HG03342 (cell line): ENCODE measurements around the gene CALCOCO2.
"Not testable (repeated sequence)": the region's sequence is repeated elsewhere in the genome, so short reads cannot be mapped to it uniquely, and the experiment has no call there.

Experiments used
- ATAC-seq: cut with Tn5 transposase; IDR thresholded peaks from one replicate; pipeline ENCODE4 v1.9.1; 2021; ENCODE audit warnings: mild to moderate bottlenecking, moderate library complexity; ENCODE audit not compliant: unreplicated experiment

The CALCOCO2 gene, protein sequence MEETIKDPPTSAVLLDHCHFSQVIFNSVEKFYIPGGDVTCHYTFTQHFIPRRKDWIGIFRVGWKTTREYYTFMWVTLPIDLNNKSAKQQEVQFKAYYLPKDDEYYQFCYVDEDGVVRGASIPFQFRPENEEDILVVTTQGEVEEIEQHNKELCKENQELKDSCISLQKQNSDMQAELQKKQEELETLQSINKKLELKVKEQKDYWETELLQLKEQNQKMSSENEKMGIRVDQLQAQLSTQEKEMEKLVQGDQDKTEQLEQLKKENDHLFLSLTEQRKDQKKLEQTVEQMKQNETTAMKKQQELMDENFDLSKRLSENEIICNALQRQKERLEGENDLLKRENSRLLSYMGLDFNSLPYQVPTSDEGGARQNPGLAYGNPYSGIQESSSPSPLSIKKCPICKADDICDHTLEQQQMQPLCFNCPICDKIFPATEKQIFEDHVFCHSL

DNA sequence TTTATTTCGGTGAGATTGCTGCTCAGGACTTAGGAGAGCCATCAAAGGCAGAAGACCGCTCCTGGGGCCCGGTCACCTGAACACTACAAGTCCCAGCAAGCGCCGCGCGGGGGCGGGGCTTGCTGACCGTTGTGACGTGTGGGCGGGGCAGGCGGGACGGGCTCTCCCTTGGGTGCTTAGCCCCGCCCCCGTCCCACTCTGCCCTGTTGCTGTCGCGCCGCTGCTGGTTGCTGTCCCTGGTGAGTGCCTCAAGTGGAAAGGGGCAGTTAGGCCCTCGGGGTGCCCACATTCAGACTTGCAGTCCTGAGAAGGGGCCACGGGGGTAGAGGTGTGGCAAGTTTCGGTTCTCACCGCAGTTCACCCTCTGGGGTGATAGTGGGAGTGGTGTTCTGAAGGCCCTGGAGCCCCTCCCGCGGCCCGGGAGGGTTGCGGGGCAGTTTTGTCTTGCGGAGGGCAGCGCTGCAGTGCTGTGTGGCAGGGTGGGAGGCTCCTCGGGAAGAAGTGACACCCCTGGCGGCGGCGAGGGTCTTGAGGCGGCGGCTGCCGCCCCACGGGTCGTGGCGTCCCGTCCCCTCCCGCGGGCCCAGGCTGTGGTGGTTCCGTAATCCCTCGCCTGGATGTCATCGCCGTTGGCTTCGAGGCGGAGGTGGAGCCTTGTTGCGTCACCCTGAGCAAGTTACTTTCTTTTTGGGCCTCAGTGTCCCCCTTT lies at the start of gene CALCOCO2:
CALCOCO2 (plus strand) TSS at position 196 of the 709 bp plus-strand sequence. CDS start 10,673 bp downstream, outside the sequence.
- peak; percentile 77 for ATAC-seq

DNA sequence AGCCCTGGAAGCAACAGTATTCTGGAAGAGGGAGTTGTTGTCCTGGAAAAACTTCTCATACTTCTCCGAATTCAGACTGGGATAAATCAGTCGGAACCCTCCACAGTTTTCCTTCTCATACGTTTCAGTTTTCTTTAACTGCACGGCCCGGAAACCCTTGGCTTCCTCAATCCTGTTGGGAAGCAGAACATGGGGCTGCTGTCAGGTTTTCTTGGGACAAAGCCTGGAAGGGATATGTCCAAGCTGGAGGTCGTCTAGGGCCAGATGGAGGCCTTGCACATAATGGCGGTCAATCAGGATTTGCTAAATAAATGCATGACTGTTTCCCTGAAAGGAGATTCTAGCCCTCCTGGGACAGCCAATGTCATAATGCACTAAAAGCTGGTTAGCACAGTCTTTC lies 43.0 kb upstream of the CALCOCO2 start:
- ATAC-seq = no peak

DNA sequence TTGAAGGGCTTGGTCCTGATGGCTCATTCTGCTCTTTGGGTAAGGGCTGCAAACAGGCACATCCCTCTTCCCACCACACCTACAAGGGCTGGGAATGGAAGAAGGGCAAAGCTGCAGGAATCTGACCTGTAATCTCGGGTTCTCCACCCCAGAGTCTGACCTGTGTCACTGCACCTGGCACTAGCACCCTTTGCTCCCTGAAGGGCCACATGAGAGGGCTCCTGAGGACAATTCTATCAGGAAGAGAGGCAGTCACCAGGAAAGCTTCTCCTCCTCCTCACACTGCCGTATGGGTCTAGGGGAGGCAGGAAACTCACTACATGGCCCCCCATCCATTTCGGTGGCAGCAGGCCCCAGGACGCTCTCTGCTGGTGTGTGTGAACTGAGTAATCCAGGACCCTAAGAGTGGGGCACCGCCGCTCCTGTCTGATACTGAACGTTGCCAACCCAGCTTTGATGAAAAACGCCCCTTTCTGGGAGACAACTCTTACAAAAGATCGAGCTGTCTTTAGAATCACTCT lies 40.2 kb upstream of the CALCOCO2 start:
- ATAC-seq = no peak

DNA sequence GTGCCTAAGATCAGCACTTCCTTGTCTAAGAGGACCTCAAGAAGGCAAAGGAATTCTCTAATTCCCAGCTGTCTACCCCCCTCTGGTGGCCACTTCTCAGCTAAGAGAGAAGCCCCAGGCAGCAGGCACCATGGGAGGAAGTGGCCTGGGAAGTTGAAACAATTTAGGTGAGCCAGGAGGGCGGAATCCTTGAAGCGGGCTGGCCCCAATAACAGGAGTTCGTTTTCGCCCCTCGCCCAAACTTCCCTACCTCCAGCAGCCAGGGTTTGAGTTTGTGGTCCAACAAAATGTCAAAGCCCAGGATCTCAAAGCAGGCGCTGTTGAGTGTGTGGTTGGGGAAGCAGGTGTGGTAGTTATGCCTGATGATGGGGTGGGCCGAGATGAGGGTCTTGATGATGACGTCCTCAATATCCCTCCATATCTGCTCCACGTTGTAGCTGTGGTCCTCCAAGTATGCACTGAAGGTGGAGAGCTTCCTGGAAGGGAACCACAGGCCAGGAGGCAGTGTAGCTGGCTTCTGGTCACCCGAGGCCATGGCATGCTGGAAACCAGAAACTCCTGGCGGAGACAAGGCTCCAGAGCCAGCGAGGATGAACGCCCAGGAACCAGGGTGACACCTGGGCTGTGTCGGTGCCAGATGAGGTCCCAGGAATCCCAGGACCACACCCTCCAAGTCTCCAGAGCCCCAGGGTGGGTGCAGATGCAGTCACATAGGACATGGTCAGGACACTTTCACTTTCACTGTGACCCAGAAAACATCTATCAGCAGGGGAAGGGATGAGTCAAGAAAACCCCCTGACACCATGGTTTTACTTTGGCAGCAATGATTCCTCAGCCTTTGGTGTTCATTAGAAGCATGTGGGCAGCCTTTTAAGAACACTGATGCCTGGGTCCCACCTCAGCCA lies 39.5 kb upstream of the CALCOCO2 start:
- peak; percentile 77 for ATAC-seq

DNA sequence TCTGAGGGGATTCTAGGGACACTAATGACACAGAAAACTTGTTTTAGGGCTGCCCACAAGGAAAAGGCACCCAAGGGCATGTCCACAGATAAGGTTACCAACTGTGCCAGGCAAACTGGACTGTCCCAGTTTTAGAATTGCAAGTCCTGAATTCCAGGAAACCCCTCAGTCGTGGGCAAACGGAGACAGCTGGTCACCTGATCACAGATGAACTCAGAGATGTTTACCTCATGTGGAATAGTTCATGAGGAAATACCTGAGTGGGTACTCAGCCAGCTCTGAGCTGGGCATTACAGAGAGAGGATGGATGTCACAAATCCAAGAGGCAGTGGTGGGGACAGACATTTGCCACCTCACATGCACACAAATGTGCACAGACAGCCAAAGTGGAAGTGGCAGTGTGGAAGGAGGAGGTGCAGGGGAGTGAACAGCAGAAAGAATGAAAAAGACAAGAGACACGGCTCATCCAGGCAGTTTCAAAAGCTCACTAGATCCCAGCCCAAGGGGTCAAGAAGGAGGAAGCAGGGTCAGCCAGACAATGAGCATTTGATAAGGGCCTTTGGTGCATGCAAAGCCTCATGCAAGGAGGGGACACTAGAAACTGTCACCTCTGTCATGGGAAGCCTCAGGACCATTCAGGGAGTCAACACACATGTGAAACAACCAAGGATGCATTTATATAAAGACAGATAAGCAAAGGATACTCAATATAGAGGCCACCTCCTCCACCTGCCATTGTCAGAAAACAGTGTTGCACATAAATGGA lies 38.6 kb upstream of the CALCOCO2 start:
- ATAC-seq = no peak

DNA sequence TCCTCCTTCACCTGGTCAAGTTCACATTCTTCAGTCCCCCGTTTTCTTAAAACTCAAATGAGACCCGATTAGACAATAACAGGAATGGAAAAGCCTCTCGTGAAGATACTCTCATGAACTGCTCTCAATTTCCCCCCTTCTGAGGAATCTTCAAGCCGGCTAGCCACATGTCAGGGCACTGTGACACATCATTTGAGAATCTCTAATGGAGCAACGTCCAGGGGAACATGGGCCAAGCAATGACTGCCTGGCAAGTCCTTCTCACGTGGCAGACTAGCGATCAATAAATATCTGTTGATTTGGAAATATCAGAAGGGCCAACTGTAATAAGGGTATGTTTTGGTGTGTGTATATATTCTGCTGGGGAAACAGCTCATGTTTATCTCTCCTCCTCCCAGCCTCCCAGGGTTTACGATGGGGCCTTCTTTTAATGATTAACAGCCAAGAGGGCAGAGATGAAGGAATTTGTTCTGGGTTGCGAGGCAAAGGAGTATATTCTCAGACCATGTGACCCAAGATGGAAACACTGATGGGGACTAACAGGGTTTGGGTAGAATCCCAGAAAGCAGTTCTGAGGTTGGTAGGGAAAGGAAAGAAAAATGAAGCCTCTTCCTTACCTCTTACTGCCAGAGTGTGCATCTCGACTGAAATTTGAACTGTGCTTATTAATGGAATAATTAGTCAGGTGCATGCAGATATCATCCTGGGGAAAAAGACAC lies 35.2 kb upstream of the CALCOCO2 start:
- no peak for ATAC-seq

DNA sequence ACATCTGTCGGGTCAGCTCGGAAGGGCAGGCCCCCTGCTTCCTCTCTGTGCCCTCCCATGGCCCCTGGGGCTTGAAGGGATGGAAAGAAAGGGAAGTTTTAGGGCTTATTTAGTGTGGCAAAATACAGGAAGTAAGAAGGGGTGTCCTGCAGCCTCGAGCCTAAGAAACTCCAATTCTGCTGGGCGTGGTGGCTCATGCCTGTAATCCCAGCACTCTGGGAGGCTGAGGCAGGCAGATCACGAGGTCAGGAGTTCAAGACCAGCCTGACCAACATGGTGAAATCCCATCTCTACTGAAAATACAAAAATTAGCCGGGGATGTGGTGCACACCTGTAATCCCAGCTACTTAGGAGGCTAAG lies 34.7 kb upstream of the CALCOCO2 start:
- not testable (repeated sequence) for ATAC-seq

DNA sequence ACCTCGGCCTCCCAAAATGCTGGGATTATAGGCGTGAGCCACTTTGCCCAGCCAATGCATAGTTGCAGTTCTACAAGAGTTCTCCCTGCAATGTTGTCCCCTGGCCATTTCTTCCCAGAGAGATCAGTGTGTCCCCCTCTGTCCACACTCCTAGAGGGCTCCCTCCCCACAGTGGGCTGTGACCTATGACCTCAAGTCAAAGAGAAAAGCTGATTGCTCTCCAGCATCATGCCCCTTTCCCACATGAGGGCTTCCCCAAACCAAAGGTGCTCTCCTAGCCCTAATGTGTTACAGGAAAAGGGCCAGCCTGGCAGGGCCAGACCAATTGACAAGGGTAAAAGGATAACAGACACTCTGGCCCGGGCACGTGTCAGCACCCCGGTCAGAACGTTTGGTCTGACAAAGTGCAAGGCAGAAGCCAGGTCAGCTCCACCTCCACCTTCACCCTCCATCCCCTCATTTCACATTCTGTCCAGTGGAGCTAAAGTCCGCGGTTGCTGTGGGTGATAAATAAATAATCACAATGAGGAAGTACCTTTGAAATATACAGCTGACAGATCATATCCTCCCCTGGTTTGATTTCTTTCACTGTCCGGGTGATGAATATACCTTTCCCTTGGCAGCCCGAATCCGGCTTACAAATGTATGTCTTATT lies 31.6 kb upstream of the CALCOCO2 start:
- ATAC-seq = no peak

DNA sequence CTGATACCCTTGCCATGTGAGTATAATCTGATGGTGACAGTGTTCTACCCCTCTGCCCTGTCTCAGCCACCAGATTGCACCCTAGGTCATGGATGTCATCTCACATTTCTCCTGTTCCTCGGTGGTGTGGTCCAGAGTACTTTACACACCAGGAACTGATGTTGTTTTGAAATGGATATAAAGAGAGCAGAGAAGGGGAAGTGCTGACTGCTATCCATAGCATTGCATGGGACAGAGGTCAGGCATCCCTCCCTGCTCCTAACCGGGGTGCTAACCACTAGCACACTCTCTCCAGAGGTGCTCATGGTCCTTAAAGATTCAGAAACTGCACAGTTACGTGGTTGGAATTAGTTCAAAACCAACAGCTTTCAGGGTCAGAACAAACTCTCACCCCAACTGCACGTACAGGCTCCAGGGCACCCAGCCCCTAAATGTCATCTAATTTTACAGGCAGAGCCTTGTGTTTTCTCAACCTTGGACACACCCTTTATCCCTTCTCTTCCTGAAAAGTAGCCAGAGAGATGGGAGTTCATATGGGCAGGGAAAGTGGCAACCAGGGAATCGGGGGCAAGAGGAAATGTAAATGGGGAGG lies 30.1 kb upstream of the CALCOCO2 start:
- no peak for ATAC-seq

DNA sequence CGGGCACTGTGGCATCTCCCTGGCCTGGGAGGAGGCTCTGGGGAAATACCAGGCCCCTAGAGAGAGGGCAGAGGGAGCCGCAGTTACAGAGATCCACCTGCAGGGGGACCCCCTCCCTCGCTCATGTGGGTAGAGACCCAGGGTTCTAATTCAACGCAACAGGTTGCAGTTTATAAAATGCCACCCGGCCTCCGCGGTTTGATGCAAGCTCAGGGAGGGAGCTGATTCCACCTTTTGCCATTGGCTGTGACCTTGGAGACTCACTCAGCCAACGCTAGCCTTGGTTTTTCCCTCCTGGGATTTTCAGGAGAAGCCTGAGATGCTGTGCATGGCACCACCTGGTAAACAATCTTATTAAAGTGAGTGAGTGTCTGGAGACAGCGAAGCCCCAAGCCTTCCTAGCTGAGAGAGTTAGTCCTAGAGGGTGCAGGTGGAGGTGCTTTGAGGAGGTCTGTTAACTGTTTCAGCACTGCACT lies 25.9 kb upstream of the CALCOCO2 start:
- ATAC-seq = no peak

DNA sequence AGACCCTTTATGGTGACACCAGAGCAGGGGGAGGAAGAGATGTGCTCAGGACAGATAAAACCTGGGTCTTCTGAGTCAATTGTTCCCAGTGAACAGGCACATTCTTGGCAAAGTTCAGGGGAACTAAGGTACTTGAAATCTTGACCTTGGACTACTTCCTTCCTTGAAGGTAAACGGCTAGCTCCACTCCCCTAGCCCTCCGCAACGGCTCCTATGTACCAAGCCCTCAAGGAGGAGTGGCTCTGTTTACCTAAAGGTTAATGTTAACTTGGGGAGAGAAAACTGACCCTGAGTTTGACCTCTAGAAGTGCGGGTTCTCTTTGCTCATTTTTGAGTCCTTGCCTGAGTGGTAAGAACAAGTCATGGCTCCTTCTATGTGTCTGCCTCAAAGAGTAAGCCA lies 21.7 kb upstream of the CALCOCO2 start:
- no peak for ATAC-seq

DNA sequence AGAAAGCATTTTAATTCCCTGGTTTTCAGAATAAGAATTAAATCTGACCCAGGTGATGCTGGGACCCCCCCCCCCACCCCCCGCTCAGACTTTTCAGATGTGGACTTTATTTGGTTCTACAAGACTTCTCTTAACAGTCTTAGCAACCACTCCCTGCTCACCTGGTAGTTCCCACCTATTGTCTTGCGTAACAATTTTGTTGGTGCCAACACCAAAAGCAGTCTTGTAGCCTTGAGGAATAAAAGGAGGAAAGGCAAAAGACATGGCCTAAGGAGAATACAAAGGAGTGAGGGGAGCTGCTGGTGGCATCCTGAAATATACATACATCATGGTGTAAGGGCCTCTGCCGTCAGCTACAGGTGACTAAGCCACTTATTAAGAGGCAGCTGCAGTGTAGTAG lies 18.8 kb upstream of the CALCOCO2 start:
- no peak for ATAC-seq

DNA sequence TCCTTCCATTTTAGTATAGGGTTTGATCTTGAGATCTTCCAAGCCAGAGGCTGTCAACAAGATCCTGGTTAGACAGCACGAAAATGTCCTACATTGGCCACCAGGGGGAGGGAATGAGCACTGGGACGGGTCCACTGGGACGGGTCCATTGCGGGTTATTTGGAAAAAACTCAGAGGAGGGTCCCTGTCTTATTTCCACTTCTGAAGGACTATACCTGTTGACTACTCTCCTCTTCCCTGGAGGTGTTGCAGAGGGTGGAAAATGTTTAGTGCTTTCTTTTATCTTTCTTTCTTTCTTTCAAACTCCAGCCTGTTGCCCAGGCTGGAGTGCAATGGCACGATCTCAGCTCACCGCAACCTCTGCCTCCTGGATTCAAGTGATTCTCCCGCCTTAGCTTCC lies 16.3 kb upstream of the CALCOCO2 start:
- no peak for ATAC-seq

DNA sequence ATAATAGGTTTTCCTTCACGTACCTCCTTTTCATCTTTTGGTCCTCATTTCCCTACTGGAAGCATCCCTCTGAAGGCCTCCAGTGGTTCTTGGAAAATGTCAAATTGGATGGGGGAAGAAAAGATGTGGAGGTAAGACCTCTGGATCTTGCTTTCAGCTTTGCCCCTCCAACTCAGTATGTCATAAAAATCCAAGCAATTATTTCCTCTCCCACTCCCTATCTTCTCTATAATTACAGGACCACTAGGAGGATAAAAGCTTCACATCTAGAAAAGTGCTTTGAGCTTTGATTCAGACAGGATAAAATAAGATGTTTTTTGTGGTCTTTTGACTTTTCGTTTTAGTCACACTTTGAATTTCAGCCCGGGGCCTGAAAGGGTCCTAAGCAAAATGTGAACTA lies 15.5 kb upstream of the CALCOCO2 start:
- no peak for ATAC-seq

DNA sequence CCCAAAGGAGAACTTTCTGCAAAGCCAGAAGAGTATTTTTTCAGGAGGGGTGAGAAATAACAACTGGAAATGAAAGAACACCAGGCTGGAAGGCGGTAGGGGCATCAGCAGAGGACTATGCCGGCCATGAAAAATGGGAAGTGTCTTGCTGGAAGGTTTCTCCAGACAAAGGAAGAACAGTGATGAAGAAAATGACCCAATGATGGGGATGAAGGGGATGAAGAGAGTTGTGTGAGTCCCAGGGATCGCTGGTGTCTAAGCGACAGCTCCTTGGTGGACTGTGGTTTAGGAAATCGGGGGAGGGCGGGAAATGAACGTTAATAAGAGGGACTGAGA lies 14.4 kb upstream of the CALCOCO2 start:
- ATAC-seq = no peak

DNA sequence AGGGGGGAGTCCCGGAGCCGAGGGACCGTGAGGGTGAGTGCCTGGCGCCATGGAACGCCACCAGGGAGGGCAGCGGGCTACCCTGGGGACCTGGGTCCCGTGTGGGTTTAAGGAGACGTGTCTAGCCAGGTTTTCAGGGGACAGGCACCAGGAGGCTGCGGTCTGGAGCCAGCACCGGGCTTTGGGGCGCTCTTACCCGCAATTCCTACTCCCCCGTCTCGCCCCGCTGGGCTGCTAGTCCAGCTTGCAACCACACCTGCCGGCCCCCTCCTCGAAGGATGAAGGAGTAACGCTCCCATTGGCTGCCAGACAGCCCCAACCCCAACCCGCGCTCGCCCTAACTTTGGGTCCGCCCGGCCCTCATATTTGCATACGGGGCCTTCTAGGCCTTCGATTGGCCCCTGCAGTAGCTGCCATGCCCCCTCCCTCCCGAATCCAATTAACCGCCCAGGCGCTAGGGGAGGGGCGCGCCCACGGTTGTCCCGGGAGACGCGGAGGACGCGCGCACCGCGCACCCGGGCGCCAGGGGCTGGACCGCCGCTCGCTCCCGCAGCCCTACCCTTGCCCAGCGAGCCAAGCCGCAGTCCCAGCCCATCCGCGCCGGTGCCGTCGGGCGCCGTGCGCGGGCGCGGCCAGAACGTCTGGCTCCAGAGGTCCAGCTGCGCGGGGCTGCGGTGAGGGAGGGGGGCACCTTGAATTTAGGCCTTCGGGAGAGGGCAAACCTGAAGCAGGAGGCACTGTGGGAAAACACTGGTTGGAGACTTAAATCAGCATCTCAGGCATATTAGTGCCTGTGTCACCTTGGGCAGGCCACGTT lies 13.9 kb upstream of the CALCOCO2 start, which contains the start of gene TTLL6:
TTLL6 (minus strand) TSS at position 456 of the 817 bp plus-strand sequence; CDS start at position 299, 157 bp downstream.
- ATAC-seq = peak; percentile 81

DNA sequence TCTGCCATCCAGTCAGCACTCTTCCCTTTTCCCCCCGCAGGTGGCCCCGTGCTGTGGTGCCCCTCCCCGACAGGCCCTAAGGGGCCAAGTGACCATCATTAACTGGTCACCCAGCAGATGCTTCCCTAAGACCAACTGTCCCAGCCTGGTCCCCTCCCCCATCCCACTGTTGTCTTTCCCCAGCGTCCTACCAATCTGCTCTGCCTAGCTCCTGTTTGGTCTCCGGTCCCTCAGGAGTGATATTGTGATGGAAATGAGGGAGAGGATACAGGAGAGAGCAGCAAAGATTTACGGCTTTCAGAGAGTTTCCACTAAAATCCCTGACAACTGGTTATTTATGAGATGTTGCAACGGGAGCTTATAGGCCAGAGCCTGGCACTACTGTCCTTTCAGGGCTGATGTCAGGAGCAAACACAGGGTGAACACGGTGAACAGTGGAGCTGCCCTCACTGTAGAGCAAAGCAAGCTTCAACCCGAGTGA lies 12.4 kb upstream of the CALCOCO2 start:
- ATAC-seq = no peak

DNA sequence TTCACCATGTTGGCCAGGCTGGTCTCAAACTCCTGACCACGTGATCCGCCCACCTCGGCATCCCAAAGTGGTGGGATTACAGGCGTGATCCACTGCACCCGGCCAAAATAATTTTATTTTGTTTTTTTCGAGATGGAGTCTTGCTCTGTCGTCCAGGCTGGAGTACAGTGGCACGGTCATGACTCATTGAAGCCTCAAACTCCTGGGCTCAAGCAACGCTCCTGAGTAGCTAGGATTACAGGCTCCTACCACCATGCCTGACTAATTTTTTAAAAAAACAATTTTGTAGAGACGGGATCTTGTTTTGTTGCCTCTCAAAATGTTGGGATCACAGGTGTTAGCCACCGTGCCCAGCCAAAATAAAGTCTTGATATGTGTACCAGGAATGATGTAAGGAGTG lies 11.4 kb upstream of the CALCOCO2 start:
- no peak for ATAC-seq
